Prostate gland (tissue), 2 donors: ENCODE measurements around the gene PID1.

ENCODE experiments used
- POLR2AphosphoS5 ChIP-seq: sonication (generic); formaldehyde crosslinking; IDR thresholded peaks from one replicate; pipeline ENCODE4 v1.6.1; 2017; ENCODE audit warnings: antibody characterized with exemption
- TF ChIP-seq, protein P1 (sequence below), 4 experiments: fragments of 200-600 bp in 2 of 4; fragments of 450-650 bp in 2 of 4; sonication (generic) in 2 of 4; IDR thresholded peaks; 1 replicate in 3 of 4; 2 replicates in 1 of 4; pipeline ENCODE4 v1.5.1; 2016 to 2019; ENCODE audit warnings: antibody characterized with exemption in 4 of 4, mild to moderate bottlenecking in 2 of 4, moderate library complexity in 2 of 4

DNA sequence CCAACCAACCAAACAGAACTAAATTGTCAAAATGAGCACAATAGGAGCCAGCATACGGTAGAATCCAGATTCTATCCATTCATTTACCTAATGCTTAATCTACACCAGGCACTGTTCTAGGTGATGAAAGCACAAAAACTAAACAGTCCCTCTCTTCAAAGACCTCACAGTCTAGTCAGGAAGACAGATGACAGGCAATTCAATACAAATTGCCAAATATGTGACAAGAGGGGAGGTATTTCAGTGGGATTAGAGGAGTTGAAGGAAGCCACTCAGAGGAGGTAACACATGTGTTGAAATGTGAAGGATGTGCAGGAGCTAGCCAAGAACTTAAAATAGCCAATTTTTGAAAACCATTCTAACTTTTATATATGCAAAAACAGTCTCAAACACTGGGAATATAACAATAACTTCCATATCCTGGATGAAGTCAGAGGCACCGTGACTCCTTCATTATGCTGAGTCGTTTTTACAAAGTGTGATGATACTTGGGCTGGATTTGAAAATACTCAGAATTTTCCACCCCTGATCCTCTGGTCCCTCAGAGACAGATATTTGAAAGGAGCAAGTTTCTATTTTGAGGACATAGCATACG lies 204.9 kb downstream of the PID1 start:
- TF ChIP-seq, protein P1, sequence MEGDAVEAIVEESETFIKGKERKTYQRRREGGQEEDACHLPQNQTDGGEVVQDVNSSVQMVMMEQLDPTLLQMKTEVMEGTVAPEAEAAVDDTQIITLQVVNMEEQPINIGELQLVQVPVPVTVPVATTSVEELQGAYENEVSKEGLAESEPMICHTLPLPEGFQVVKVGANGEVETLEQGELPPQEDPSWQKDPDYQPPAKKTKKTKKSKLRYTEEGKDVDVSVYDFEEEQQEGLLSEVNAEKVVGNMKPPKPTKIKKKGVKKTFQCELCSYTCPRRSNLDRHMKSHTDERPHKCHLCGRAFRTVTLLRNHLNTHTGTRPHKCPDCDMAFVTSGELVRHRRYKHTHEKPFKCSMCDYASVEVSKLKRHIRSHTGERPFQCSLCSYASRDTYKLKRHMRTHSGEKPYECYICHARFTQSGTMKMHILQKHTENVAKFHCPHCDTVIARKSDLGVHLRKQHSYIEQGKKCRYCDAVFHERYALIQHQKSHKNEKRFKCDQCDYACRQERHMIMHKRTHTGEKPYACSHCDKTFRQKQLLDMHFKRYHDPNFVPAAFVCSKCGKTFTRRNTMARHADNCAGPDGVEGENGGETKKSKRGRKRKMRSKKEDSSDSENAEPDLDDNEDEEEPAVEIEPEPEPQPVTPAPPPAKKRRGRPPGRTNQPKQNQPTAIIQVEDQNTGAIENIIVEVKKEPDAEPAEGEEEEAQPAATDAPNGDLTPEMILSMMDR (IDR thresholded peaks at IDR 0.05) = no peak
- TF ChIP-seq POLR2AphosphoS5 = no peak
